ENCODE measurements around the gene RAMACL.

DNA sequence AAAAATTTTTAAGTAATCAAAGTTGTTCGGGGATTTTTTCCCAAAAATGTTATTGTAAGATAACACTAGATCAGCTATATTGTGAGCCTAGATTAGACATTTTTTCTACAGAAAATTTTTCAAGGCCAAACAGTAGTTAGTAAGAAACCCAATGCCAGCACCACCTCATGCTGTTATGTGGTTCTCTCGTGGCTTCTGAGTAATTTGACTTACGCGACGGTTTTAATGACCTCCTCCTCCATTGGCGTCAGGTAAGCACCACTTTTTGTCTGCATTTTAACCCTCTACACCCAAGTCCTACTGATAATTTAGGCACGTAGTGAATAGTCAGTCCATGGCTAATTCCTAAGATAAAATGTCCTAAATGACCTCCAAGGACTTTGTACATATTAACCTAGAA is 30.9 kb upstream of the RAMACL start:
- TF ChIP-seq ZNF423 (tag by site-specific recombination; IDR thresholded peaks at IDR 0.05) (no peak), ZNF16 (tag by site-specific recombination; IDR thresholded peaks at IDR 0.05; ENCODE audit: low read depth) (no peak), GLI4 (tag by site-specific recombination; IDR thresholded peaks at IDR 0.05) (no peak), CTCF (tag by site-specific recombination; IDR thresholded peaks at IDR 0.05) (no peak), ZNF792 (tag by site-specific recombination; IDR thresholded peaks at IDR 0.05) (no peak), SALL2 (tag by site-specific recombination; IDR thresholded peaks at IDR 0.05; ENCODE audit: borderline replicate concordance) (no peak), ATF2 (tag by site-specific recombination; IDR thresholded peaks at IDR 0.05; ENCODE audit: low read depth) (no peak), GLIS2 (tag by site-specific recombination; IDR thresholded peaks at IDR 0.05) (no peak)
- TF ChIP-seq, protein P1, sequence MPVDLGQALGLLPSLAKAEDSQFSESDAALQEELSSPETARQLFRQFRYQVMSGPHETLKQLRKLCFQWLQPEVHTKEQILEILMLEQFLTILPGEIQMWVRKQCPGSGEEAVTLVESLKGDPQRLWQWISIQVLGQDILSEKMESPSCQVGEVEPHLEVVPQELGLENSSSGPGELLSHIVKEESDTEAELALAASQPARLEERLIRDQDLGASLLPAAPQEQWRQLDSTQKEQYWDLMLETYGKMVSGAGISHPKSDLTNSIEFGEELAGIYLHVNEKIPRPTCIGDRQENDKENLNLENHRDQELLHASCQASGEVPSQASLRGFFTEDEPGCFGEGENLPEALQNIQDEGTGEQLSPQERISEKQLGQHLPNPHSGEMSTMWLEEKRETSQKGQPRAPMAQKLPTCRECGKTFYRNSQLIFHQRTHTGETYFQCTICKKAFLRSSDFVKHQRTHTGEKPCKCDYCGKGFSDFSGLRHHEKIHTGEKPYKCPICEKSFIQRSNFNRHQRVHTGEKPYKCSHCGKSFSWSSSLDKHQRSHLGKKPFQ (tag by site-specific recombination; IDR thresholded peaks at IDR 0.05), result no peak
